HEK293 (cell line): Measurements from ENCODE around the gene LRP8.

Experiments
- SALL2 ChIP-seq: fragments of 450-650 bp; formaldehyde crosslinking; IDR thresholded peaks from 2 replicates; pipeline ENCODE4 v1.5.0; 2017; ENCODE audit warnings: missing biosample characterization, mild to moderate bottlenecking, missing genetic modification characterization, borderline replicate concordance
- ZNF501 ChIP-seq: fragments of 450-650 bp; formaldehyde crosslinking; IDR thresholded peaks from 2 replicates; pipeline ENCODE4 v1.5.1; 2016; ENCODE audit warnings: missing biosample characterization, missing genetic modification characterization
- ZNF510 ChIP-seq: fragments of 450-650 bp; formaldehyde crosslinking; IDR thresholded peaks from 2 replicates; pipeline ENCODE4 v1.5.1; 2018; ENCODE audit warnings: mild to moderate bottlenecking, missing genetic modification characterization, missing biosample characterization; ENCODE audit not compliant: insufficient replicate concordance
- TF ChIP-seq, protein P1 (sequence below): fragments of 450-650 bp; formaldehyde crosslinking; IDR thresholded peaks from 2 replicates; pipeline ENCODE4 v1.5.1; 2016; ENCODE audit warnings: missing biosample characterization, missing genetic modification characterization
- TF ChIP-seq, protein P2 (sequence below): fragments of 450-650 bp; formaldehyde crosslinking; IDR thresholded peaks from 2 replicates; pipeline ENCODE4 v1.5.1; 2017; ENCODE audit warnings: missing biosample characterization, missing genetic modification characterization

DNA sequence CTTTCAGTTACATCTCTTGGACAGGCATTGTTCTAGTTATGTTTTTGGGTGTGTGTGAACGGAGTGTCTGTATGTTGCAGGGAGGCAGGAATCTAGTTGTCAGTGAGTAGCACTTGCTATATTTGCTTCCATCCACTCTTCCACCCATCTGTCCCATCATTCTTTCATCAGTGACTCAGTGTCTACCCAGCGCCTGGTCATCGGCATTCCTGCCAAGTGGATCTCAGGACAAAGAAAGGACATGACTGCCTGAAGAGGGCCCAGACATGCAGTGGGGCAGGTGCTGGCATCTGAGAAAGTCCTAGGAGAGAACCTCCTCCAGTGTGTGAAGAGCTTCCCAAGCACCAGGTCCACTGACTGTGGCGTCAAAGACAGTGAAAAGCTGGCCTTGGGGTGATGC, 62.3 kb downstream of the LRP8 start:
- no peak for TF ChIP-seq ZNF501 (tag by site-specific recombination)
- TF ChIP-seq SALL2, result no peak
- TF ChIP-seq, protein P1, sequence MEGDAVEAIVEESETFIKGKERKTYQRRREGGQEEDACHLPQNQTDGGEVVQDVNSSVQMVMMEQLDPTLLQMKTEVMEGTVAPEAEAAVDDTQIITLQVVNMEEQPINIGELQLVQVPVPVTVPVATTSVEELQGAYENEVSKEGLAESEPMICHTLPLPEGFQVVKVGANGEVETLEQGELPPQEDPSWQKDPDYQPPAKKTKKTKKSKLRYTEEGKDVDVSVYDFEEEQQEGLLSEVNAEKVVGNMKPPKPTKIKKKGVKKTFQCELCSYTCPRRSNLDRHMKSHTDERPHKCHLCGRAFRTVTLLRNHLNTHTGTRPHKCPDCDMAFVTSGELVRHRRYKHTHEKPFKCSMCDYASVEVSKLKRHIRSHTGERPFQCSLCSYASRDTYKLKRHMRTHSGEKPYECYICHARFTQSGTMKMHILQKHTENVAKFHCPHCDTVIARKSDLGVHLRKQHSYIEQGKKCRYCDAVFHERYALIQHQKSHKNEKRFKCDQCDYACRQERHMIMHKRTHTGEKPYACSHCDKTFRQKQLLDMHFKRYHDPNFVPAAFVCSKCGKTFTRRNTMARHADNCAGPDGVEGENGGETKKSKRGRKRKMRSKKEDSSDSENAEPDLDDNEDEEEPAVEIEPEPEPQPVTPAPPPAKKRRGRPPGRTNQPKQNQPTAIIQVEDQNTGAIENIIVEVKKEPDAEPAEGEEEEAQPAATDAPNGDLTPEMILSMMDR (tag by site-specific recombination), result no peak
- TF ChIP-seq ZNF510 (tag by site-specific recombination), result no peak
- TF ChIP-seq, protein P2, sequence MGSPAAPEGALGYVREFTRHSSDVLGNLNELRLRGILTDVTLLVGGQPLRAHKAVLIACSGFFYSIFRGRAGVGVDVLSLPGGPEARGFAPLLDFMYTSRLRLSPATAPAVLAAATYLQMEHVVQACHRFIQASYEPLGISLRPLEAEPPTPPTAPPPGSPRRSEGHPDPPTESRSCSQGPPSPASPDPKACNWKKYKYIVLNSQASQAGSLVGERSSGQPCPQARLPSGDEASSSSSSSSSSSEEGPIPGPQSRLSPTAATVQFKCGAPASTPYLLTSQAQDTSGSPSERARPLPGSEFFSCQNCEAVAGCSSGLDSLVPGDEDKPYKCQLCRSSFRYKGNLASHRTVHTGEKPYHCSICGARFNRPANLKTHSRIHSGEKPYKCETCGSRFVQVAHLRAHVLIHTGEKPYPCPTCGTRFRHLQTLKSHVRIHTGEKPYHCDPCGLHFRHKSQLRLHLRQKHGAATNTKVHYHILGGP (tag by site-specific recombination), result no peak
